Measurements from ENCODE around the gene BOK. TPM values are rescaled to one million over a fixed set of nuclear protein-coding genes. Genes with fewer than 3 reads are reported as not detected.

BOK gene
- total and polyA plus RNA-seq, 2 donors (not counting 3 experiments of a cell fraction or from before 2014, with no cell fraction given): 76.0 to 95.5 TPM

- TF ChIP-seq POLR2A (IDR thresholded peaks at IDR 0.05; ENCODE audit: low read depth, low read length): no peak
- no peak for TF ChIP-seq GATA2 (IDR thresholded peaks at IDR 0.05; ENCODE audit: insufficient read depth, insufficient read length, low read depth, low read length)
- TF ChIP-seq FOS (IDR thresholded peaks at IDR 0.05; ENCODE audit: borderline replicate concordance, insufficient read depth, low read length): no peak
- TF ChIP-seq JUN (IDR thresholded peaks at IDR 0.05; ENCODE audit: borderline replicate concordance, insufficient read depth, insufficient read length, low read depth): no peak
- H3K4me3 ChIP-seq (replicated peaks in 1 of 3; ENCODE audit: insufficient read depth in 1 of 3, low read depth in 1 of 3, low read length in 3 of 3): peak overlapping the region in 1 of 3 experiments; percentile 21
- no peaks in the 10 kb centered on the region for H3K79me2 ChIP-seq (ENCODE audit: control insufficient read depth, insufficient read depth, low read length)
- no peak for FAIRE-seq
- H3K4me1 ChIP-seq (ENCODE audit: control insufficient read depth, extremely low read depth, insufficient read depth, low read length): peaks cover 27% of the 10 kb centered on the region
- intact Hi-C loops (cut with micrococcal nuclease): loop anchor here (1.0 kb wide), 1 partner anchor 185 kb away; the partner anchor contains the start of gene FARP2
- H3K27me3 ChIP-seq (ENCODE audit: control insufficient read depth in 2 of 2, insufficient read depth in 2 of 2, low read length in 2 of 2): no peaks in the 10 kb centered on the region
- H3K27ac ChIP-seq (ENCODE audit: insufficient read depth, low read depth, low read length): no peak overlapping the region
- no peak overlapping the region for H3K9ac ChIP-seq (replicated peaks; ENCODE audit: extremely low read depth, insufficient read depth, low read length)
- H3K4me2 ChIP-seq (ENCODE audit: insufficient read depth, low read length): peak overlapping the region; percentile 47
- H3K36me3 ChIP-seq (ENCODE audit: control insufficient read depth in 2 of 2, extremely low read depth in 1 of 2, insufficient read depth in 2 of 2, low read length in 2 of 2): no peaks in the 10 kb centered on the region
- H3K9me1 ChIP-seq (replicated peaks; ENCODE audit: control insufficient read depth, extremely low read depth, insufficient read depth, low read length): no peaks in the 10 kb centered on the region
- H4K20me1 ChIP-seq (replicated peaks; ENCODE audit: control insufficient read depth, extremely low read depth, insufficient read depth, low read length): no peaks in the 10 kb centered on the region
- POLR2A ChIA-PET: no interaction called here
- CTCF ChIA-PET: no interaction called here
- DNase-seq (ENCODE audit: low read depth, low spot score): no peak
- peak overlapping the region; percentile 59 for H2AFZ ChIP-seq (ENCODE audit: low read depth, low read length)
- dilution Hi-C loops (cut with MboI; ENCODE audit: extremely low pct_ligation_motif_present, low sequenced_read_pairs): no loop called here
- no TSS peak for BruUV-seq (replicated peaks)
- no peaks in the 10 kb centered on the region for H3K9me3 ChIP-seq (replicated peaks; ENCODE audit: control insufficient read depth, insufficient read depth, low read length)
Observed at GRCh38 chr2:241541564-241542277, 16.8 kb upstream of the BOK start.

- FAIRE-seq (no peak), DNase-seq (ENCODE audit: low read depth, low spot score) (no peak)
- dilution Hi-C loops (cut with MboI; ENCODE audit: extremely low pct_ligation_motif_present, low sequenced_read_pairs) (no loop called here), intact Hi-C loops (cut with micrococcal nuclease) (no loop called here)
- Histone ChIP-seq H3K36me3 (ENCODE audit: control insufficient read depth in 2 of 2, extremely low read depth in 1 of 2, insufficient read depth in 2 of 2, low read length in 2 of 2) (no peaks in the 10 kb centered on the region), H3K79me2 (ENCODE audit: control insufficient read depth, insufficient read depth, low read length) (no peaks in the 10 kb centered on the region), H3K4me2 (ENCODE audit: insufficient read depth, low read length) (no peak overlapping the region), H2AFZ (ENCODE audit: low read depth, low read length) (no peak overlapping the region), H3K9ac (replicated peaks; ENCODE audit: extremely low read depth, insufficient read depth, low read length) (no peak overlapping the region), H3K9me1 (replicated peaks; ENCODE audit: control insufficient read depth, extremely low read depth, insufficient read depth, low read length) (no peaks in the 10 kb centered on the region), H3K4me1 (ENCODE audit: control insufficient read depth, extremely low read depth, insufficient read depth, low read length) (peaks cover 30% of the 10 kb centered on the region), H3K27ac (ENCODE audit: insufficient read depth, low read depth, low read length) (no peak overlapping the region), H3K9me3 (replicated peaks; ENCODE audit: control insufficient read depth, insufficient read depth, low read length) (no peaks in the 10 kb centered on the region), H3K27me3 (ENCODE audit: control insufficient read depth in 2 of 2, insufficient read depth in 2 of 2, low read length in 2 of 2) (no peaks in the 10 kb centered on the region), H3K4me3 (replicated peaks in 1 of 3; ENCODE audit: insufficient read depth in 1 of 3, low read depth in 1 of 3, low read length in 3 of 3) (no peak overlapping the region), H4K20me1 (replicated peaks; ENCODE audit: control insufficient read depth, extremely low read depth, insufficient read depth, low read length) (no peaks in the 10 kb centered on the region)
- CTCF ChIA-PET: no interaction called here
- TF ChIP-seq MAX (IDR thresholded peaks at IDR 0.05; ENCODE audit: insufficient read depth, insufficient read length) (no peak), GATA2 (IDR thresholded peaks at IDR 0.05; ENCODE audit: insufficient read depth, insufficient read length, low read depth, low read length) (no peak), FOS (IDR thresholded peaks at IDR 0.05; ENCODE audit: borderline replicate concordance, insufficient read depth, low read length) (no peak), MYC (IDR thresholded peaks at IDR 0.05; ENCODE audit: low read depth, low read length) (no peak), POLR2A (IDR thresholded peaks at IDR 0.05; ENCODE audit: low read depth, low read length) (no peak), POLR2AphosphoS5 (IDR thresholded peaks at IDR 0.05; ENCODE audit: insufficient read depth, low read depth, low read length) (no peak)
- POLR2A ChIA-PET: no interaction called here
- BruUV-seq (replicated peaks): no TSS peak
Observed at GRCh38 chr2:241542278-241542605, 16.3 kb upstream of the BOK start.
